Esophagus squamous epithelium (tissue), 4 donors: ENCODE measurements around the gene MN1.

Source experiments
- POLR2A ChIP-seq, 4 donors: fragments of 450-650 bp; IDR thresholded peaks; one replicate each; pipeline ENCODE4 v1.6.1; 2017; ENCODE audit warnings: antibody characterized with exemption in 4 of 4, mild to moderate bottlenecking in 4 of 4, moderate library complexity in 3 of 4
- TF ChIP-seq, protein P1 (sequence below), 6 experiments: fragments of 450-650 bp in 4 of 6; fragments of 200-600 bp in 2 of 6; sonication (generic) in 2 of 6; IDR thresholded peaks; one replicate each; pipeline ENCODE4 v1.5.1; 2016 to 2019; ENCODE audit warnings: antibody characterized with exemption in 6 of 6, mild to moderate bottlenecking in 4 of 6, moderate library complexity in 4 of 6

- TF ChIP-seq, protein P1, sequence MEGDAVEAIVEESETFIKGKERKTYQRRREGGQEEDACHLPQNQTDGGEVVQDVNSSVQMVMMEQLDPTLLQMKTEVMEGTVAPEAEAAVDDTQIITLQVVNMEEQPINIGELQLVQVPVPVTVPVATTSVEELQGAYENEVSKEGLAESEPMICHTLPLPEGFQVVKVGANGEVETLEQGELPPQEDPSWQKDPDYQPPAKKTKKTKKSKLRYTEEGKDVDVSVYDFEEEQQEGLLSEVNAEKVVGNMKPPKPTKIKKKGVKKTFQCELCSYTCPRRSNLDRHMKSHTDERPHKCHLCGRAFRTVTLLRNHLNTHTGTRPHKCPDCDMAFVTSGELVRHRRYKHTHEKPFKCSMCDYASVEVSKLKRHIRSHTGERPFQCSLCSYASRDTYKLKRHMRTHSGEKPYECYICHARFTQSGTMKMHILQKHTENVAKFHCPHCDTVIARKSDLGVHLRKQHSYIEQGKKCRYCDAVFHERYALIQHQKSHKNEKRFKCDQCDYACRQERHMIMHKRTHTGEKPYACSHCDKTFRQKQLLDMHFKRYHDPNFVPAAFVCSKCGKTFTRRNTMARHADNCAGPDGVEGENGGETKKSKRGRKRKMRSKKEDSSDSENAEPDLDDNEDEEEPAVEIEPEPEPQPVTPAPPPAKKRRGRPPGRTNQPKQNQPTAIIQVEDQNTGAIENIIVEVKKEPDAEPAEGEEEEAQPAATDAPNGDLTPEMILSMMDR (IDR thresholded peaks at IDR 0.05): no peak
- no peak for TF ChIP-seq POLR2A (IDR thresholded peaks at IDR 0.05)
Observed at GRCh38 chr22:27785831-27786230, 15.7 kb downstream of the MN1 start.
